ENCODE data around the gene CCDC85C.

DNA sequence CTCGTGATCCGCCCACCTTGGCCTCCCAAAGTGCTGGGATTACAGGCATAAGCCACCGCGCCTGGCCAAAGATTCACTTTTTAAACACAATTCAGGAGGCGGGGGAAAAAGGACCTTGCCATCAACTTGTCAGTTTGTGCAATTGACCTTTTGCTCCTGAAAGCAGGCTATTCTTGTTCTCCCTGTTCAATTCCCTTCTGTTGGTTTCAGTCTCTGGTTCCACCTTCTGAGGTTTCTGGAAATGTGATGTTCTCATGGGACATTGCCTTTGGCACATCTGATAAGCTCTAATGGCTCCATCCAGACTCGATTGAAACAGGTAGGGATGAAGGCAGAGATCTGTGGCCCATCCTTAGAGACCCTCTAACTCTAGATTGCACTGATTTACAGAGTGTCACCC lies 17.9 kb upstream of the CCDC85C start:
- no peak for TF ChIP-seq CTCF (IDR thresholded peaks at IDR 0.05; ENCODE audit: low read depth, low read length)
- no peak for TF ChIP-seq EZH2phosphoT487 (IDR thresholded peaks at IDR 0.05; ENCODE audit: low read depth)
